ENCODE measurements around the gene NARS2. TPM values are rescaled to one million over a fixed set of nuclear protein-coding genes. Genes with fewer than 3 reads are reported as not detected.
A peak's percentile ranks its signal among the peaks of the same experiment; 100 is the strongest.

NARS2 gene
- total RNA-seq, 1 donor from 2014 or later: 17.5 TPM

GRCh38 chr11:78424334-78425270 lies 150.1 kb downstream of the NARS2 start:
- Histone ChIP-seq H3K4me1 (peaks cover 21% of the 10 kb centered on the region), H3K27ac (replicated peaks) (peak overlapping the region; percentile 21)
- intact Hi-C loops (cut with micrococcal nuclease): loop anchor here (5.0 kb wide), 1 partner anchor 197 kb away; no protein-coding TSS in a partner anchor

GRCh38 chr11:78423241-78423640 lies 151.4 kb downstream of the NARS2 start:
- TF ChIP-seq CTCF (IDR thresholded peaks at IDR 0.05; ENCODE audit: borderline replicate concordance): no peak
- H3K27me3 ChIP-seq (ENCODE audit: low read depth): no peaks in the 10 kb centered on the region
- H3K36me3 ChIP-seq: no peaks in the 10 kb centered on the region
- no peak overlapping the region for H3K27ac ChIP-seq (replicated peaks)
- intact Hi-C loops (cut with micrococcal nuclease): loop anchor here (5.0 kb wide), 1 partner anchor 196 kb away; no protein-coding TSS in a partner anchor
- H3K9me3 ChIP-seq (replicated peaks): no peaks in the 10 kb centered on the region
- no peak for DNase-seq
- H3K4me1 ChIP-seq: peaks cover 33% of the 10 kb centered on the region
- no peak overlapping the region for H3K4me3 ChIP-seq

More at GRCh38 chr11:78424334-78425270, 150.1 kb downstream of the NARS2 start:
- H3K9me3 ChIP-seq (replicated peaks): no peaks in the 10 kb centered on the region
- H3K4me3 ChIP-seq: no peak overlapping the region
- no peak for DNase-seq
- H3K27me3 ChIP-seq (ENCODE audit: low read depth): no peaks in the 10 kb centered on the region
- TF ChIP-seq CTCF (IDR thresholded peaks at IDR 0.05; ENCODE audit: borderline replicate concordance): no peak
- no peaks in the 10 kb centered on the region for H3K36me3 ChIP-seq

- Histone ChIP-seq H3K9me3 (replicated peaks) (no peaks in the 10 kb centered on the region), H3K4me3 (peak overlapping the region; percentile 95), H3K27ac (replicated peaks) (peak overlapping the region; percentile 98), H3K36me3 (no peaks in the 10 kb centered on the region), H3K27me3 (ENCODE audit: low read depth) (no peaks in the 10 kb centered on the region), H3K4me1 (peaks cover 39% of the 10 kb centered on the region)
- DNase-seq: peak; percentile 52
- no peak for TF ChIP-seq CTCF (IDR thresholded peaks at IDR 0.05; ENCODE audit: borderline replicate concordance)
- intact Hi-C loops (cut with micrococcal nuclease): loop anchor here (5.0 kb wide), 1 partner anchor 194 kb away; no protein-coding TSS in a partner anchor
Measured at GRCh38 chr11:78420796-78421209, 153.9 kb downstream of the NARS2 start.

GRCh38 chr11:78420255-78420764 lies 154.4 kb downstream of the NARS2 start:
- H3K4me3 ChIP-seq: peak overlapping the region; percentile 95
- no peaks in the 10 kb centered on the region for H3K9me3 ChIP-seq (replicated peaks)
- H3K36me3 ChIP-seq: no peaks in the 10 kb centered on the region
- H3K4me1 ChIP-seq: peaks cover 44% of the 10 kb centered on the region
- no peaks in the 10 kb centered on the region for H3K27me3 ChIP-seq (ENCODE audit: low read depth)
- peak; percentile 75 for DNase-seq
- peak overlapping the region; percentile 98 for H3K27ac ChIP-seq (replicated peaks)
- intact Hi-C loops (cut with micrococcal nuclease): loop anchor here (5.0 kb wide), 1 partner anchor 193 kb away; no protein-coding TSS in a partner anchor
- peak; percentile 76 for TF ChIP-seq CTCF (IDR thresholded peaks at IDR 0.05; ENCODE audit: borderline replicate concordance)

GRCh38 chr11:78419327-78419726 lies 155.3 kb downstream of the NARS2 start:
- H3K36me3 ChIP-seq: no peaks in the 10 kb centered on the region
- TF ChIP-seq CTCF (IDR thresholded peaks at IDR 0.05; ENCODE audit: borderline replicate concordance): no peak
- DNase-seq: peak; percentile 29
- no peaks in the 10 kb centered on the region for H3K27me3 ChIP-seq (ENCODE audit: low read depth)
- H3K4me3 ChIP-seq: peak overlapping the region; percentile 95
- H3K27ac ChIP-seq (replicated peaks): peak overlapping the region; percentile 98
- intact Hi-C loops (cut with micrococcal nuclease): loop anchor here (10.0 kb wide), 2 partner anchors 145 to 165 kb away; no protein-coding TSS in a partner anchor
- no peaks in the 10 kb centered on the region for H3K9me3 ChIP-seq (replicated peaks)
- peaks cover 53% of the 10 kb centered on the region for H3K4me1 ChIP-seq
